ENCODE data around the gene HEPHL1.

- TF ChIP-seq POLR2AphosphoS5 (IDR thresholded peaks at IDR 0.05; ENCODE audit: low read depth, low read length), result no peak
- TF ChIP-seq POLR2A (IDR thresholded peaks at IDR 0.05; ENCODE audit: low read depth, low read length), result no peak
- TF ChIP-seq TAF1 (IDR thresholded peaks at IDR 0.05; ENCODE audit: low read depth, low read length), result no peak
These were observed 120.6 kb downstream of the HEPHL1 start for GRCh38 chr11:94141511-94142307.
